A673 (cell line): Measurements from ENCODE around the gene GRIK3.
A peak's percentile ranks its signal among the peaks of the same experiment; 100 is the strongest.

Experiments
- EZH2 ChIP-seq: fragments of 200-600 bp; sonication (generic); IDR thresholded peaks from 2 replicates; pipeline ENCODE4 v1.6.1; 2017; ENCODE audit warnings: borderline replicate concordance, low read depth, mild to moderate bottlenecking, mixed read lengths, antibody characterized with exemption, low read length; ENCODE audit not compliant: poor library complexity, severe bottlenecking
- TF ChIP-seq, protein P1 (sequence below): fragments of 300-800, 200-600 bp; sonication (generic); conservative IDR thresholded peaks from 2 replicates; pipeline ENCODE4 v1.5.1; 2017; ENCODE audit warnings: low read depth, mild to moderate bottlenecking, antibody characterized with exemption, low read length, moderate library complexity, mixed read lengths

GRCh38 chr1:37035014-37035691 is 838 bp upstream of the GRIK3 start:
- TF ChIP-seq, protein P1, sequence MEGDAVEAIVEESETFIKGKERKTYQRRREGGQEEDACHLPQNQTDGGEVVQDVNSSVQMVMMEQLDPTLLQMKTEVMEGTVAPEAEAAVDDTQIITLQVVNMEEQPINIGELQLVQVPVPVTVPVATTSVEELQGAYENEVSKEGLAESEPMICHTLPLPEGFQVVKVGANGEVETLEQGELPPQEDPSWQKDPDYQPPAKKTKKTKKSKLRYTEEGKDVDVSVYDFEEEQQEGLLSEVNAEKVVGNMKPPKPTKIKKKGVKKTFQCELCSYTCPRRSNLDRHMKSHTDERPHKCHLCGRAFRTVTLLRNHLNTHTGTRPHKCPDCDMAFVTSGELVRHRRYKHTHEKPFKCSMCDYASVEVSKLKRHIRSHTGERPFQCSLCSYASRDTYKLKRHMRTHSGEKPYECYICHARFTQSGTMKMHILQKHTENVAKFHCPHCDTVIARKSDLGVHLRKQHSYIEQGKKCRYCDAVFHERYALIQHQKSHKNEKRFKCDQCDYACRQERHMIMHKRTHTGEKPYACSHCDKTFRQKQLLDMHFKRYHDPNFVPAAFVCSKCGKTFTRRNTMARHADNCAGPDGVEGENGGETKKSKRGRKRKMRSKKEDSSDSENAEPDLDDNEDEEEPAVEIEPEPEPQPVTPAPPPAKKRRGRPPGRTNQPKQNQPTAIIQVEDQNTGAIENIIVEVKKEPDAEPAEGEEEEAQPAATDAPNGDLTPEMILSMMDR: no peak
- TF ChIP-seq EZH2: peak; percentile 94
